IMR-90 (cell line): ENCODE data around the gene PTPRN2. TPM values are rescaled to one million over a fixed set of nuclear protein-coding genes. Genes with fewer than 3 reads are reported as not detected.

Source experiments
- ATAC-seq: fragments of 200-7000 bp; cut with Tn5 transposase; 2 replicates; pipeline ENCODE4 v1.9.1; 2020; ENCODE audit warnings: low read depth, mild to moderate bottlenecking, moderate library complexity
- BruUV-seq: library from RNA; stranded (reverse); fragments of 400-500 nt; replicated peaks from 2 replicates; lab custom pipeline; 2021; lab: Mats Ljungman, UMichigan
- CTCF ChIA-PET: fragments of 300-600 bp; formaldehyde crosslinking; extraction: SDS; loops from one replicate; lab custom pipeline; 2021; ENCODE audit warnings: antibody characterized with exemption; lab: Yijun Ruan, JAX
- POLR2A ChIA-PET: fragments of 300-600 bp; sonication (Branson Sonifier 250); formaldehyde crosslinking; loops from one replicate; lab custom pipeline; 2022; ENCODE audit warnings: antibody characterized with exemption; ENCODE audit not compliant: unreplicated experiment; lab: Charles Lee
- DNase-seq: peaks from one replicate; pipeline ENCODE4 v3.0.0; 2013
- H2AFZ ChIP-seq: replicated peaks from 2 replicates; pipeline ENCODE3; 2013; ENCODE audit warnings: low read length, mild to moderate bottlenecking; ENCODE audit not compliant: poor library complexity
- H2AK5ac ChIP-seq: 2 replicates; pipeline ENCODE4 v1.6.1; 2013; ENCODE audit warnings: low read depth, low read length, inconsistent platforms
- H2AK9ac ChIP-seq: replicated peaks from 2 replicates; pipeline ENCODE3; 2013; ENCODE audit warnings: mild to moderate bottlenecking, low read depth, low read length, moderate library complexity; ENCODE audit not compliant: poor library complexity
- H2BK120ac ChIP-seq: 2 replicates; pipeline ENCODE4 v1.6.1; 2013; ENCODE audit warnings: low read depth, low read length, inconsistent platforms
- H2BK15ac ChIP-seq: 3 replicates; pipeline ENCODE4 v1.6.1; 2013; ENCODE audit warnings: low read depth, low read length, inconsistent platforms
- H2BK20ac ChIP-seq: 2 replicates; pipeline ENCODE4 v1.6.1; 2013; ENCODE audit warnings: low read depth, mild to moderate bottlenecking, inconsistent platforms, low read length, moderate library complexity
- H2BK5ac ChIP-seq: 2 replicates; pipeline ENCODE4 v1.6.1; 2013; ENCODE audit warnings: mild to moderate bottlenecking, low read depth, low read length, inconsistent platforms; ENCODE audit not compliant: poor library complexity, severe bottlenecking
- H3K14ac ChIP-seq: replicated peaks from 2 replicates; pipeline ENCODE4 v1.6.1; 2013; ENCODE audit warnings: low read depth, low read length, inconsistent platforms
- H3K18ac ChIP-seq: 2 replicates; pipeline ENCODE4 v1.6.1; 2013; ENCODE audit warnings: low read depth, low read length, control low read depth
- H3K23ac ChIP-seq: 2 replicates; pipeline ENCODE4 v1.6.1; 2013; ENCODE audit warnings: low read depth, low read length, inconsistent platforms
- H3K27ac ChIP-seq: 2 replicates; pipeline ENCODE4 v1.5.1; 2013; ENCODE audit warnings: mild to moderate bottlenecking, control low read depth, low read length; ENCODE audit not compliant: insufficient read depth
- H3K27me3 ChIP-seq: 2 replicates; pipeline ENCODE4 v1.6.1; 2013; ENCODE audit warnings: low read length; ENCODE audit not compliant: control insufficient read depth, insufficient read depth
- H3K36me3 ChIP-seq: 2 replicates; pipeline ENCODE4 v1.6.1; 2013; ENCODE audit warnings: low read length, mixed read lengths; ENCODE audit not compliant: control insufficient read depth, insufficient read depth
- H3K4ac ChIP-seq: 2 replicates; pipeline ENCODE4 v1.6.1; 2013; ENCODE audit warnings: low read depth, low read length, inconsistent platforms
- H3K4me1 ChIP-seq: 2 replicates; pipeline ENCODE4 v1.6.1; 2013; ENCODE audit warnings: low read length, mixed read lengths; ENCODE audit not compliant: control insufficient read depth, insufficient read depth
- H3K4me2 ChIP-seq: 2 replicates; pipeline ENCODE4 v1.6.1; 2013; ENCODE audit warnings: low read depth, mild to moderate bottlenecking, control low read depth, low read length, moderate library complexity
- H3K4me3 ChIP-seq: 2 replicates; pipeline ENCODE4 v1.5.1; 2013; ENCODE audit warnings: low read depth, mild to moderate bottlenecking, control low read depth, low read length, moderate library complexity; ENCODE audit not compliant: insufficient read depth
- H3K56ac ChIP-seq: 2 replicates; pipeline ENCODE4 v1.6.1; 2013; ENCODE audit warnings: low read length, inconsistent platforms; ENCODE audit not compliant: insufficient read depth; ENCODE audit errors: extremely low read depth
- H3K79me1 ChIP-seq, 2 experiments: 2 replicates each; pipeline ENCODE4 v1.6.1; 2013; ENCODE audit warnings: low read length in 2 of 2, inconsistent platforms in 1 of 2, low read depth in 1 of 2
- H3K9ac ChIP-seq: 2 replicates; pipeline ENCODE4 v1.6.1; 2013; ENCODE audit warnings: low read depth, low read length, control low read depth
- H3K9me1 ChIP-seq: 2 replicates; pipeline ENCODE4 v1.6.1; 2013; ENCODE audit warnings: low read length, inconsistent platforms; ENCODE audit not compliant: insufficient read depth
- H3K9me3 ChIP-seq: 2 replicates; pipeline ENCODE4 v1.6.1; 2013; ENCODE audit warnings: low read length; ENCODE audit not compliant: control insufficient read depth, insufficient read depth
- H4K20me1 ChIP-seq: 2 replicates; pipeline ENCODE4 v1.6.1; 2013; ENCODE audit warnings: low read length, inconsistent platforms; ENCODE audit not compliant: insufficient read depth
- H4K5ac ChIP-seq: 2 replicates; pipeline ENCODE4 v1.6.1; 2013; ENCODE audit warnings: mild to moderate bottlenecking, low read depth, low read length, control low read depth
- H4K8ac ChIP-seq, 2 experiments: 2 replicates each; pipeline ENCODE4 v1.6.1; 2013; ENCODE audit warnings: low read depth in 2 of 2, low read length in 2 of 2, control low read depth in 1 of 2, inconsistent platforms in 1 of 2
- H4K91ac ChIP-seq: 2 replicates; pipeline ENCODE4 v1.6.1; 2013; ENCODE audit warnings: low read depth, low read length, inconsistent platforms; ENCODE audit not compliant: insufficient read depth
- BHLHE40 ChIP-seq: fragments of 150-350 bp; IDR thresholded peaks from 2 replicates; pipeline ENCODE4 v1.6.1; 2016; ENCODE audit warnings: mild to moderate bottlenecking, low read depth, low read length
- CEBPB ChIP-seq: IDR thresholded peaks from 2 replicates; pipeline ENCODE4 v1.6.1; 2012; ENCODE audit warnings: low read depth, low read length, improper control_type of control experiment
- CHD1 ChIP-seq: IDR thresholded peaks from 2 replicates; pipeline ENCODE4 v1.6.1; 2012; ENCODE audit warnings: low read depth, low read length, improper control_type of control experiment
- CTCF ChIP-seq: conservative IDR thresholded peaks from 2 replicates; pipeline ENCODE4 v1.5.1; 2012; ENCODE audit warnings: mild to moderate bottlenecking, low read depth, low read length, improper control_type of control experiment
- ELK1 ChIP-seq: fragments of 150-350 bp; IDR thresholded peaks from 2 replicates; pipeline ENCODE4 v1.6.1; 2016; ENCODE audit warnings: low read depth, mild to moderate bottlenecking, low read length, moderate library complexity, borderline replicate concordance
- FOS ChIP-seq: fragments of 150-350 bp; IDR thresholded peaks from 2 replicates; pipeline ENCODE4 v1.6.1; 2016; ENCODE audit warnings: low read depth, low read length
- MAFK ChIP-seq: IDR thresholded peaks from 2 replicates; pipeline ENCODE4 v1.6.1; 2012; ENCODE audit warnings: low read depth, low read length, improper control_type of control experiment
- MAZ ChIP-seq: IDR thresholded peaks from 2 replicates; pipeline ENCODE4 v1.6.1; 2012; ENCODE audit warnings: low read depth, mild to moderate bottlenecking, low read length, improper control_type of control experiment, moderate library complexity, borderline replicate concordance
- MXI1 ChIP-seq: IDR thresholded peaks from 2 replicates; pipeline ENCODE4 v1.6.1; 2012; ENCODE audit warnings: low read depth, mild to moderate bottlenecking, low read length, moderate library complexity, borderline replicate concordance
- NFE2L2 ChIP-seq: fragments of 150-350 bp; IDR thresholded peaks from 2 replicates; pipeline ENCODE4 v1.6.1; 2016; ENCODE audit warnings: low read depth, mild to moderate bottlenecking, low read length
- POLR2A ChIP-seq: IDR thresholded peaks from 2 replicates; pipeline ENCODE4 v1.6.1; 2012; ENCODE audit warnings: mild to moderate bottlenecking, low read depth, low read length
- RAD21 ChIP-seq: IDR thresholded peaks from 2 replicates; pipeline ENCODE4 v1.6.1; 2012; ENCODE audit warnings: low read length, improper control_type of control experiment
- RCOR1 ChIP-seq: IDR thresholded peaks from 2 replicates; pipeline ENCODE4 v1.6.1; 2012; ENCODE audit warnings: mild to moderate bottlenecking, low read length, improper control_type of control experiment; ENCODE audit not compliant: insufficient replicate concordance
- RFX5 ChIP-seq: IDR thresholded peaks from 2 replicates; pipeline ENCODE4 v1.8.0; 2012; ENCODE audit warnings: low read depth, mild to moderate bottlenecking, low read length, moderate library complexity
- SMC3 ChIP-seq: fragments of 150-350 bp; IDR thresholded peaks from 2 replicates; pipeline ENCODE4 v1.6.1; 2016; ENCODE audit warnings: low read depth, mild to moderate bottlenecking, antibody characterized with exemption, low read length, moderate library complexity
- USF2 ChIP-seq: fragments of 150-350 bp; IDR thresholded peaks from 2 replicates; pipeline ENCODE4 v1.6.1; 2017; ENCODE audit warnings: mild to moderate bottlenecking, antibody characterized with exemption, low read length, low read depth
- whole genome bisulfite sequencing, 2 experiments: methylation state at CpG; one replicate each; pipeline versions ENCODE4 v1.1.5 to v1.1.7; 2013; ENCODE audit warnings: missing lambda C conversion rate in 2 of 2; ENCODE audit not compliant: insufficient read length in 1 of 2; ENCODE audit errors: extremely low coverage in 2 of 2; 5-methylcytosine and 5-hydroxymethylcytosine counted together
- dilution Hi-C: fragments of 300-500 bp; cut with HindIII; formaldehyde crosslinking; loops from one replicate; pipeline ENCODE4 v1.14.3; 2018; ENCODE audit warnings: low sequenced_read_pairs; ENCODE audit not compliant: unreplicated experiment
- in situ Hi-C: fragments of 300-500 bp; cut with MboI; formaldehyde crosslinking; loops from 3 replicates; pipeline ENCODE4 v1.14.3; 2019; ENCODE audit warnings: low sequenced_read_pairs, inconsistent platforms, mixed read lengths
- intact Hi-C: fragments of 100-400 bp; cut with micrococcal nuclease; formaldehyde crosslinking; loops from 2 replicates; pipeline ENCODE4 v1.10.0; 2022
- polyA plus RNA-seq, 3 experiments: library from polyadenylated mRNA; depleted of rRNA; stranded (reverse); fragments of >200 nt; gene quantifications; 2 replicates each; pipeline ENCODE4 v1.2.3, GENCODE V29; 2012; ENCODE audit warnings: low replicate concordance in 1 of 3
- total RNA-seq: library from RNA; depleted of rRNA; stranded (reverse); fragments of >200 nt; gene quantifications from 2 replicates; pipeline ENCODE4 v1.2.3, GENCODE V29; 2012

Gene PTPRN2
- total and polyA plus RNA-seq, 2 of the 4 experiments (the other 2 are of a cell fraction) = 0.03 TPM; not detected in 1

- ChIA-PET POLR2A (no interaction called here), CTCF (no interaction called here)
- ATAC-seq (no peak), DNase-seq (no peak)
- H4K20me1 ChIP-seq = no peaks in the 10 kb centered on the region
- no peak overlapping the region for H2BK120ac ChIP-seq
- no peak overlapping the region for H4K5ac ChIP-seq
- no peak overlapping the region for H3K23ac ChIP-seq
- dilution Hi-C loops (no loop called here), in situ Hi-C loops (no loop called here), intact Hi-C loops (no loop called here)
- TF ChIP-seq NFE2L2 (no peak), POLR2A (no peak), MXI1 (no peak), RCOR1 (no peak), RAD21 (no peak), SMC3 (no peak), ELK1 (no peak), CHD1 (no peak), MAFK (no peak), MAZ (no peak), RFX5 (no peak), FOS (no peak), BHLHE40 (no peak), USF2 (no peak), CEBPB (no peak), CTCF (no peak)
- no TSS peak for BruUV-seq
- peaks cover 74% of the 10 kb centered on the region for H3K9me3 ChIP-seq
- no peaks in the 10 kb centered on the region for H3K9me1 ChIP-seq
- no peak overlapping the region for H3K9ac ChIP-seq
- no peak overlapping the region for H4K91ac ChIP-seq
- H3K27me3 ChIP-seq = no peaks in the 10 kb centered on the region
- H3K18ac ChIP-seq = no peak overlapping the region
- no peak overlapping the region for H2BK5ac ChIP-seq
- H3K4ac ChIP-seq = no peak overlapping the region
- no peak overlapping the region for H3K14ac ChIP-seq
- no peak overlapping the region for H4K8ac ChIP-seq
- no peak overlapping the region for H3K4me3 ChIP-seq
- 58% methylated on average over 9 of the region's 18 CpGs; no CpG with 5 or more reads in 1 of the 2 experiments for WGBS, 2 experiments
- no peak overlapping the region for H3K27ac ChIP-seq
- H2AK5ac ChIP-seq = no peak overlapping the region
- no peaks in the 10 kb centered on the region for H3K4me1 ChIP-seq
- H2AK9ac ChIP-seq = no peak overlapping the region
- H2AFZ ChIP-seq = no peak overlapping the region
- H3K4me2 ChIP-seq = no peak overlapping the region
- no peaks in the 10 kb centered on the region for H3K36me3 ChIP-seq
- H2BK15ac ChIP-seq = no peak overlapping the region
- no peak overlapping the region for H3K56ac ChIP-seq
- H3K79me1 ChIP-seq = no peaks in the 10 kb centered on the region
- H2BK20ac ChIP-seq = no peak overlapping the region
Observed at GRCh38 chr7:158527038-158527437, 60.6 kb downstream of the PTPRN2 start.
